Cerebellar nuclear complex (tissue), 1 donor: ENCODE measurements around the gene OS9.
"Not testable (repeated sequence)": the region's sequence is repeated elsewhere in the genome, so short reads cannot be mapped to it uniquely, and the experiment has no call there.

ENCODE experiments used
- DNase-seq, 2 experiments: peaks; one replicate each; lab custom pipeline; 2025; lab: John Stamatoyannopoulos, UW

OS9 gene

DNA sequence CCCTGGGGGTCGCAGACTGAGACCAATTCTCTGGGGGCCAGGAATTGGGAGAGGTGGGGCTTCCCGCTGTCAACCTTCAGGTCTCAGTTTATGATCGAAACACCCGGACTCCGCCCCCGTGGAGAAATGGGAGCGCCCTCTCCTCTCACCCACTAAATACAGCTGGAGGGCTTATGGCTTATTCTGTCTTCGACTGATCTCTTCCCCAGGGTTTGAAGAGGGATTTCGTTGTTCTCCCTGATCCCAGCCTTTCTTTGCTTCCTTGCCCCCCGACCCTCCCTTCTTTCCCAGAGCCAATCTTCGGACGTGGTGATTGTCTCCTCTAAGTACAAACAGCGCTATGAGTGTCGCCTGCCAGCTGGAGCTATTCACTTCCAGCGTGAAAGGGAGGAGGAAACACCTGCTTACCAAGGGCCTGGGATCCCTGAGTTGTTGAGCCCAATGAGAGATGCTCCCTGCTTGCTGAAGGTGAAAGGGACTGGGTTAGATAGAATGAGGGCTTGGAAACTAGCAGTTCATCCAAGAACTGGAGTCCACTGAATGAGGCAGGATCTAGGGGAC lies 607 bp downstream of the OS9 start:
- DNase-seq, result no peak

DNA sequence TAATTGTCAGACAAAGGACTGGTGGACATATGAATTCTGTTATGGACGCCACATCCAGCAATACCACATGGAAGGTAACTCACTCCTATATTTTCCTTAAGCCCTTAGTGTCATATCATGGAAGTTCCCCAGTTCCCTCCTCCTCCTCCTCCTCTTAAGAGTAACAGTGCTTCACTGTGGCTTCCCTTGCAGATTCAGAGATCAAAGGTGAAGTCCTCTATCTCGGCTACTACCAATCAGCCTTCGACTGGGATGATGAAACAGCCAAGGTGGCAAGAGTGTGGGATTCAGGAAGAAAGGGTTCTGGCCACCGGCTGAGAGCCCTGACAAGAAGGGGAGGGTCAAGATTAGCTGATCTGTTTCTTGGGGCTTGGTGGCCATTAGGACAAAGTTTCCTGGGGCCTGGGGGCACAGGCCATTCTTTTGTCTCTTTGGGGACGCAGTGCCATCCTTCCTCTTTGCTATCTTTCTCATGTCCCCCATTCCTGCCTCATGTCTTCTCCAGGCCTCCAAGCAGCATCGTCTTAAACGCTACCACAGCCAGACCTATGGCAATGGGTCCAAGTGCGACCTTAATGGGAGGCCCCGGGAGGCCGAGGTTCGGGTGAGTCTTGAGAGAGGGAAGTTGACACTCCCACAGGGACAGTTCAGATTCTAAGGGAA lies 2.0 kb downstream of the OS9 start:
- no peak for DNase-seq

DNA sequence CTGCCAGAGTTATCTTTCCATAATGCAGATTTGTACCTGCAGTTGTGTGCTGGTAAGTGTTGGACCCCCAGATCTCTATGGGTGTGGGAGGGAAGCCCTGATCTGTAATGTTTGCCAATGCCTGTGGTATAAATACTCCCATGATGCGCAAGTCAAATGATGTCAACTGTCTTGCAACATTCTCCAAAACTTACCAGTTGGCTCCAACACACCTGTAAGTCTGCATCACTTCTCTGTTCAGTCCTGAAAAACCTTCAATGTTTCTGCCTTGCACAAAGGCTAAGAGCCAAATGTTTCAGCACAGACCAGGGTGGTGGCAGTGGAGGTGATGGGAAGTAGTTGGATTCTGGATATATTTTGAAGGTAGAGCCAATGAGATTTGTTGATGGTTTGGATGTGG lies 3.1 kb downstream of the OS9 start:
- DNase-seq, result no peak

DNA sequence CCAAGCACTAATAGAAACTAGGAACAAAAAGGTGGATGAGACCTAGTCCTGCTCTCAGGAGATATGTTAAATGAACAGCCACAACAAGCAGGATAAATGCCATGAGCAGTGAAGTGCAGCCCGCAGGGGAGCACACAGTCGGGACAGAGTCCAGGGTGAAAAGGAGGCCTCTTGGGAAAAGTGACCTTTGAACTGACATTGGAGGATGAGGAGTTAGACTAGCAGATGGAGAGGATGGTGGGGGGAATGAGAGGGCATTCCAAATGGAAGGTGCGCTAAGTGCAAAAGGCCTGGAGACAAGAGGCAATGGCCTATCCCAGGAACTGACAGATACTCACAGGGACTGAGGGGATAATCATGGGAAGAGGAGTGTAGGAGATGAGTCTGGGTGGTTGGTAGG lies 4.5 kb downstream of the OS9 start:
- no peak for DNase-seq

DNA sequence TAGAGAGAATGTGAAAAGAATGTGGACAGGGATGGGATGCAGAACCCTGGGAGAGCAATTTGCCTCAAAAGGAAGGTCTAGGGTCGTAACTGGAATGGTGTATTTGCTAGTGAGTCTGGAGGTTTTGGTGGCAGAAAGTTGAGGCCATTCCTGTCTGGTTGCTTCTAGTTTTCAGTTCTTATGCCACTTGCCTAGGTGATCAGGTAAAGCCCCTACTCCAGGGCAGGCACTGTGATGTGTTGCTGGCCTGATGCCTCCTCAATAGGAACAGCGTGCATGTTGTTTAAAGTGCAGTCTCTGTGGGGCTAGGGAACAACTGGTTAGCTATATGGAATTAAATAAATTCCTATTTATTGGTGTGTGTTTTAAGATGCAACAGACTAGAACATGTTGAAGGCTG lies 6.4 kb downstream of the OS9 start:
- DNase-seq, result no peak

DNA sequence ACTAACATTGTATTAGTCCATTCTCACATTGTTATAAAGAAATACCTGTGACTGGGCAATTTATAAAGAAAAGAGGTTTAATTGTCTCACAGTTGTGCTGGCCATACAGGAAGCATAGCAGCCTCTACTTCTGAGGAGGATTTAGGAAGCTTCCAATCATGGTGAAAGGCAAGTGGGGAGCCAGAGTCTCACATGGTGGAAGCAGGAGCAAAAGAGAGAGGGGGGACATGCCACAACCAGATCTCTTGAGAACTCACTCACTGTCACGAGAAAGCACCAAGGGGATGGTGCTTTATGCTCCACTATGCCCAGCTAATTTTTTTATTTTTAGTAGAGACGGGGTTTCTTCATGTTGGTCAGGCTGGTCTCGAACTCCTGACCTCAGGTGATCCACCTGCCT lies 13.3 kb downstream of the OS9 start:
- DNase-seq, result no peak

DNA sequence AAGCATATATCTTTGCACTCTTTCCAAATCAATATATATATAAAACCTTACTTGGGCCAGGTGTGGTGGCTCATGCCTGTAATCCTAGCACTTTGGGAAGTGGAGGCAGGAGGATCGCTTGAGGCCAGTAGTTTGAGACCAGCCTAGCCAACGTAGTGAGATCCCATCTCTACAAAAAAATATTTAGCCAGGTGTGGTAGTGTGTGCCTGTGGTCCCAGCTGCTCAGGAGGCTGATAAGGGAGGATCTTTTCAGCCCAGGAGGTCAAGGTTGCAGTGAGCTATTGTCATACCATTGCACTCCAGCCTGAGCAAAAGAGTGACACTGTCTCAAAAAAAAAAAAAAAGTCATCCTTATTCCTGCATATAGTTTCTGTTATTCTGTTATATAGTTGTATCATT lies 14.4 kb downstream of the OS9 start:
- DNase-seq, result no peak

DNA sequence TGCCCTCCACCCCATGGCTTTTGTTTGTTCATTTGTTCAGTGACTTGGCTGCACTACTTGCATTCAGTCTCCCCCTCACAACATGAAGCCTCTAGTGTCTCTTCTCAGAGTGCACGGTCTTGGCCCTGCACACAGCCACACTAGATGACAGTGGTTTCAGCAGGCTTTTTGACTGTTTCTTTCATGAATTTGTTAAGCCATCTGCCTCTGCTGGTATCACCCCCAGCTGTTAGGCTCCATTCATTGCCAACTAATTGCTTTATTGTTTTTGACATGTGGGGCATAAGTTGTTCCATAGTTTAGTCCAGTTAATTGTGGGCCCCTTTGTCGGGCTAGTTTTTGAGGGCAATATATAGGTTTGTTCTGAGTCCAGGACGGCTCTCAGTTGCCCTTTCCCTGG lies 18.8 kb downstream of the OS9 start:
- no peak for DNase-seq

DNA sequence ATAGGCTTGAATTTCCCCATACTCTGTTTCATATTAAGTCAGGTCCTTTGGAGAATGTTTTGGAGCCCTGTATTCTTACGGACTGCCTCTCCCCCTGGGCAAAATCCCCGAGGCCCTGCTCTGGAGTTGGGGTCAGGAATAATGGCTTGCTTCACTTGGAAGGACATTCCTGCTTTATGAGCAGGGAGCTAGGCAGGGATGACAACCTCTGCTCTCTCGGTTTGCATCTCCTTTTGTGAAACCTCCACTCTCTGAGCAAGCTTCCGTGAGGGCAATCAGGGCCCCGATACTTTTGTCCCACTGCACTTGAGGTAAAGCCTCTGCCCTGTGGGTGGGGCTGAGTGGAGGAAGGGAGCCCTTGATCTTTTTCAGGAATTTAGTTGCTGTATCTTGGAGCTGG lies 19.3 kb downstream of the OS9 start:
- no peak for DNase-seq

DNA sequence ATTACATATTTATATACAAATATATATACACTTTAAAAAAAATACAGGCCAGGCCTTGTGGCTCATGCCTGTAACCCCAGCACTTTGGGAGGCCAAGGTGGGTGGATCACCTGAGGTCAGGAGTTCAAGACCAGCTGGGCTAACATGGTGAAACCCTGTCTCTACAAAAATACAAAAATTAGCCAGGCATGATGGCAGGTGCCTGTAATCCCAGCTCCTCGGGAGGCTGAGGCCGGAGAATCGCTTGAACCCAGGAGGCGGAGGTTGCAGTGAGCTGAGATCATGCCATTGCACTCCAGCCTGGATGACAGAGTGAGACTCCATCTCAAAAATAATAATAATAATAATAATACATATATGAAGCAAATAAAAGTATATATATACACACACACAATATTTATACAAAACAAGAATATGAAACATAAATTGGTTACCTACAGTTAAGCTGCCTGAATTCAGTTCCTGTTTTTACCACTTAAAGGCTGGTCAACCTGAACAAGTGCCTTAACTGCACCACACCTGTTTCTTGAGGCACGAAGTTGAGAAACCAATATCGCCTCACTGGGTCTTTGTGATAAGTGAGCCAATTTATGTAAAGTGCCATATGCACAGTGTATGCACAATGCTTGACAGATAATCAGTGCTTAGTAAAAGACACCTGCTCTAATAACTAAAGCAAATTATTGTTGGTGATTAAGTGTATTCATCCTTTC lies 21.3 kb downstream of the OS9 start:
- not testable (repeated sequence) for DNase-seq

DNA sequence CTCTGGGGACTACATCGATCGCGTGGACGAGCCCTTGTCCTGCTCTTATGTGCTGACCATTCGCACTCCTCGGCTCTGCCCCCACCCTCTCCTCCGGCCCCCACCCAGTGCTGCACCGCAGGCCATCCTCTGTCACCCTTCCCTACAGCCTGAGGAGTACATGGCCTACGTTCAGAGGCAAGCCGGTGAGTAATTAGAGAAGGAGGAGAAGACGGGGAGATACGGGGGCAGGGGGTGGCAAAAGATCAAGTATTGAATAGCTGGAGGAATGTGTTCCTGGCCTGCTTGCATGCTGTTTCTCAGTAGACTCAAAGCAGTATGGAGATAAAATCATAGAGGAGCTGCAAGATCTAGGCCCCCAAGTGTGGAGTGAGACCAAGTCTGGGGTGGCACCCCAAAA lies 21.9 kb downstream of the OS9 start:
- DNase-seq, result no peak

DNA sequence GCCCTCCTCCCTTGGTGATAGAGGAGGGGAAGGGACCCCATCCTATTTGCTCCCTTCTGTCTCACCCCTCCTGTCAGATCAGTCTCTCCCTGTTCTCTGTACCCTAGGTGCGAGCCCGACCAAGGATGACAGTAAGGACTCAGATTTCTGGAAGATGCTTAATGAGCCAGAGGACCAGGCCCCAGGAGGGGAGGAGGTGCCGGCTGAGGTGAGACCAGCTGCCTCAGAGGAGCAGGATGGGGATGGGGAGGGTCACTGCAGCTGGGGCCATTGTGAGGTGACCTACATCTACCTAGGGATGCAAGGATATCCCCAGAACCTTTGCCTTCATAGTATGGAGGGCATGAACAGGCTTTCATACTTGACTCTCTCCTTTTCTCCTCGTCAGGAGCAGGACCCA lies 22.4 kb downstream of the OS9 start:
- DNase-seq, result no peak

DNA sequence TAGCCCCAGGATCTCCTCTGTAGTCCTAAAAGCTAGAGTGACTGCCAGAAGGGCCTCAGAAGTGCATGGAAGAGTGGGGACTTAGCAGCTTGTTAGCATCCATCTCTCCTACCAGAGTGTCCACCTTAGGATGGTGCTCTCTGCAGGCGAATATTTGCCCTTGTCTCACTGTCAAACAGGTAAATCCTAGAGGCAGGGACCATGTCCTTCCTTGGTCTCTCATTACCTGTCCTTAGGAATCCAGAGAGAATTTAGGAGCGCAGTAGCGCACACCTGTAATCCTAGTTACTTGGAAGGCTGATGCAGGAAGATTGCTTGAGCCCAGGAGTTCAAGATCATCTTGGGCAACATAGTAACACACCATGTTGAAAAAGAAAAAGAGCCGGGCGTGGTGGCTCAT lies 23.2 kb downstream of the OS9 start:
- no peak for DNase-seq

DNA sequence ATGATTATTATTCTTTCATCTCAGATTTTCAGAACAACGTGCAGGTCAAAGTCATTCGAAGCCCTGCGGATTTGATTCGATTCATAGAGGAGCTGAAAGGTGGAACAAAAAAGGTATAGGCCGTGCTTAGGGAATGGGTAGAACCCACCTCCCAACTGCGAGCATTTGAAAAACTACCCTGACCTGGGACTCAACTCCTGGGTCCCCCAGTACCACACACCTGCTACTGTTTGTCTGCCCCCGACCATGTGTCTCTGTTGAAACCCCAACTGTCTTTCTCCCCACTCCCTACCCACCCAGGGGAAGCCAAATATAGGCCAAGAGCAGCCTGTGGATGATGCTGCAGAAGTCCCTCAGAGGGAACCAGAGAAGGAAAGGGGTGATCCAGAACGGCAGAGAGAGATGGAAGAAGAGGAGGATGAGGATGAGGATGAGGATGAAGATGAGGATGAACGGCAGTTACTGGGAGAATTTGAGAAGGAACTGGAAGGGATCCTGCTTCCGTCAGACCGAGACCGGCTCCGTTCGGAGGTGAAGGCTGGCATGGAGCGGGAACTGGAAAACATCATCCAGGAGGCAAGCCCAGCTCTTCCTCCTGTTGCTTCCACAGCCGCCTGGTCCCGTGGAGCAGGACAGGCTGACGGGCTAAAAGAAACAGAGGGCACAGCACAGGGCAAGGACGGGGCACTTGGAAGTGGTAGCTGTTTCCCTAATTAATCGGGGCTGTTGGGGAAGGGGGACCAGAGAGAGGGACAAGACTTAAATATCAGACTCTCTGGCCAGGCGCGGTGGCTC lies 24.1 kb downstream of the OS9 start:
- DNase-seq, result no peak

DNA sequence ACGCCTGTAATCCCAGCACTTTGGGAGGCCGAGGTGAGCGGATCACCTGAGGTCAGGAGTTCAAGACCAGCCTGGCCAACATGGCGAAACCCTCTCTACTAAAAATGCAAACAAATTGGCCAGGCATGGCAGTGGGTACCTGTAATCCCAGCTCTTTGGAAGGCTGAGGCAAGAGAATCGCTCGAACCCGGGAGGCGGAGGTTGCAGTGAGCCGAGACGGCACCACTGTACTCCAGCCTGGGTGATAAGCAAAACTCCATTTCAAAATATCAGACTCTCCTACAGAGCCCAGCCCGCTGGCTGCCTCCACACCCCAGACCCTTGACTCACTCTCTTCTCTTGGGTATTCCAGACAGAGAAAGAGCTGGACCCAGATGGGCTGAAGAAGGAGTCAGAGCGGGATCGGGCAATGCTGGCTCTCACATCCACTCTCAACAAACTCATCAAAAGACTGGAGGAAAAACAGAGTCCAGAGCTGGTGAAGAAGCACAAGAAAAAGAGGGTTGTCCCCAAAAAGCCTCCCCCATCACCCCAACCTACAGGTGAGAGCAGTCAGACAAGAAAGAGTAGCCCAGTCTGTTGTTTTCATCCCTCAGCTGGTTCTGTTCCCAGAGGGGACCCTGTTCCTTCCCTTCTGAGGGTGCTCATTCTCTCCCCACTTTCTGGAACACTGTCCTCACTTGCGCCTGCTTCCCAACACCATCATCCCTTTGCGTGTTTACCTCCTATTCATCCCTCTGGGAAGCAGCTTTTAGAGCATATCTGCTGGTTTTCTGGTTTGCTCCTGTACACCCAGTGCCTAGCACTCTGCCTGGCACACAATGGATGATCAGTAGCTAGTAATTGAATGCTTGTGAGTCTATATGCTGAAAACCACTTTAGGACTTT lies 25.0 kb downstream of the OS9 start:
- DNase-seq, result no peak

DNA sequence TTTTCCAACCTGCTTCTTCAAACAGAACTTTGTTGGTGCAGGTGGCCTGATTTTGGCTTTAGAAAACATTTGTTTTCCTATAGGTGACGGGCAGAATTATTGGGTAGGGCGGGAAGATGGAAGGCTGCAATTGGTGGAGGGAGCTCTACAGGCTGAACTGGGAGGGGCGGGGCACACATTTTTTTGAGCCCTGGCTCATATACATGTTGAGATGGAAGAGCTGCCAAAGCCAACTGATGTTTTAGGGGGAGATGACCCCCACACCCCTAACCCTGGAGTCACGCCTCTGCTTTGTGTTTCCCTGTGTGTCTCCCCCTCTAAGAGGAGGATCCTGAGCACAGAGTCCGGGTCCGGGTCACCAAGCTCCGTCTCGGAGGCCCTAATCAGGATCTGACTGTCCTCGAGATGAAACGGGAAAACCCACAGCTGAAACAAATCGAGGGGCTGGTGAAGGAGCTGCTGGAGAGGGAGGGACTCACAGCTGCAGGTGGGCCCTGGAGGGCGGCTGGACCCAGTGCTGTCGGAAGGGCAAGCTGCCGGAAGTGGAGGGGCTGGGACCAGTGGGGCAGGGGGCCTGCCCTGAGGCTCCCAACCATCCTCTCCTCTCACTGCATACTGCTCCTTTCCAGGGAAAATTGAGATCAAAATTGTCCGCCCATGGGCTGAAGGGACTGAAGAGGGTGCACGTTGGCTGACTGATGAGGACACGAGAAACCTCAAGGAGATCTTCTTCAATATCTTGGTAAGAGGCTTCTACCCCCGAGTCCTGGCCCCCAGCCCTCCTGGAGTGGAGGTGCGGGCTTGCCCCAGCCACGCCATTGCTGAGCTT lies 26.1 kb downstream of the OS9 start:
- DNase-seq, result no peak

DNA sequence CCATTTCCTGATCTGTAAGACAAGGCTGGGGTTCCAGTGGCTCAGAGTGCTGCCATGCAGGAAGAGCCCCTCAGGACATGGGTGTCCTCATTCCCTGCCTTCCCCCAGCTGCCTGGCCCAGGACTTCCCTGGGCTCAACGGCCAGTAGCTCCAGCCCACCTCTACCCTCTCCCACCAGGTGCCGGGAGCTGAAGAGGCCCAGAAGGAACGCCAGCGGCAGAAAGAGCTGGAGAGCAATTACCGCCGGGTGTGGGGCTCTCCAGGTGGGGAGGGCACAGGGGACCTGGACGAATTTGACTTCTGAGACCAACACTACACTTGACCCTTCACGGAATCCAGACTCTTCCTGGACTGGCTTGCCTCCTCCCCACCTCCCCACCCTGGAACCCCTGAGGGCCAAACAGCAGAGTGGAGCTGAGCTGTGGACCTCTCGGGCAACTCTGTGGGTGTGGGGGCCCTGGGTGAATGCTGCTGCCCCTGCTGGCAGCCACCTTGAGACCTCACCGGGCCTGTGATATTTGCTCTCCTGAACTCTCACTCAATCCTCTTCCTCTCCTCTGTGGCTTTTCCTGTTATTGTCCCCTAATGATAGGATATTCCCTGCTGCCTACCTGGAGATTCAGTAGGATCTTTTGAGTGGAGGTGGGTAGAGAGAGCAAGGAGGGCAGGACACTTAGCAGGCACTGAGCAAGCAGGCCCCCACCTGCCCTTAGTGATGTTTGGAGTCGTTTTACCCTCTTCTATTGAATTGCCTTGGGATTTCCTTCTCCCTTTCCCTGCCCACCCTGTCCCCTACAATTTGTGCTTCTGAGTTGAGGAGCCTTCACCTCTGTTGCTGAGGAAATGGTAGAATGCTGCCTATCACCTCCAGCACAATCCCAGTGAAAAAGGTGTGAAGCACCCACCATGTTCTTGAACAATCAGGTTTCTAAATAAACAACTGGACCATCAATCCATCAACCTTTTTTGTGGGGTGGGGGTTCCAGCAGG lies 27.0 kb downstream of the OS9 start:
- no peak for DNase-seq

DNA sequence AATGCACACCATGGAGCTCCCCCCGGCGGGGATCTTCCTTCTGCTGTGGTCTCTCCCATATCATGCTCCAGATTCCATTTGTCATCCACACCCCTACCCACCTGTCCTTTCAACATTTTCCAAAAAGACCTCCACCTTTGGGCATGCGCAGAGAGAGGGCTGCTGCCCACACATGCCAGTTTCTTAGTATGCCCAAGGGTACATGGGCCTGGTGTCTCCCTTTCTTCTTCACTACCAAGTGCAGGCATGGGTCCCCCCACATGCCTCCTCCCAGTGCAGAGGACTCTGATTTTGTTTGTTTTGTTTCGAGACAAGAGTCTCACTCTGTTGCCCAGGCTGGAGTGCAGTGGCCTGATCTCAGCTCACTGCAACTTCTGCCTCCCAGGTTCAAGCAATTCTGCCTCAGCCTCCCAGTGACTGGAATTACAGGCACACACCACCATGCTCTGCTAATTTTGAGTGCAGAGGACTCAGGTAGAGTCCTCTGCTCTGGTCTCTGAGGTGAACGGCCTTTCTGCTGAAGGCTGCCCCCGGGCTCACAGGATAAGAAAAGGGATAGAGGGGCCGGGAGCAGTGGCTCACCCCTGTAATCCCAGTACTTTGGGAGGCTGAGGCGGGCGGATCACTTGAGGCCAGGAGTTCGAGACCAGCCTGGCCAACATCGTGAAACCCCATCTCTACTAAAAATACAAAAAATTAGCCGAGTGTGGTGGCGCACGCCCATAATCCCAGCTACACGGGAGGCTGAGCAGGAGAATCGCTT lies 28.1 kb downstream of the OS9 start:
- not testable (repeated sequence) for DNase-seq
